ENCODE data around the gene MPP4.

The MPP4 gene, protein sequence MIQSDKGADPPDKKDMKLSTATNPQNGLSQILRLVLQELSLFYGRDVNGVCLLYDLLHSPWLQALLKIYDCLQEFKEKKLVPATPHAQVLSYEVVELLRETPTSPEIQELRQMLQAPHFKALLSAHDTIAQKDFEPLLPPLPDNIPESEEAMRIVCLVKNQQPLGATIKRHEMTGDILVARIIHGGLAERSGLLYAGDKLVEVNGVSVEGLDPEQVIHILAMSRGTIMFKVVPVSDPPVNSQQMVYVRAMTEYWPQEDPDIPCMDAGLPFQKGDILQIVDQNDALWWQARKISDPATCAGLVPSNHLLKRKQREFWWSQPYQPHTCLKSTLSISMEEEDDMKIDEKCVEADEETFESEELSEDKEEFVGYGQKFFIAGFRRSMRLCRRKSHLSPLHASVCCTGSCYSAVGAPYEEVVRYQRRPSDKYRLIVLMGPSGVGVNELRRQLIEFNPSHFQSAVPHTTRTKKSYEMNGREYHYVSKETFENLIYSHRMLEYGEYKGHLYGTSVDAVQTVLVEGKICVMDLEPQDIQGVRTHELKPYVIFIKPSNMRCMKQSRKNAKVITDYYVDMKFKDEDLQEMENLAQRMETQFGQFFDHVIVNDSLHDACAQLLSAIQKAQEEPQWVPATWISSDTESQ

DNA sequence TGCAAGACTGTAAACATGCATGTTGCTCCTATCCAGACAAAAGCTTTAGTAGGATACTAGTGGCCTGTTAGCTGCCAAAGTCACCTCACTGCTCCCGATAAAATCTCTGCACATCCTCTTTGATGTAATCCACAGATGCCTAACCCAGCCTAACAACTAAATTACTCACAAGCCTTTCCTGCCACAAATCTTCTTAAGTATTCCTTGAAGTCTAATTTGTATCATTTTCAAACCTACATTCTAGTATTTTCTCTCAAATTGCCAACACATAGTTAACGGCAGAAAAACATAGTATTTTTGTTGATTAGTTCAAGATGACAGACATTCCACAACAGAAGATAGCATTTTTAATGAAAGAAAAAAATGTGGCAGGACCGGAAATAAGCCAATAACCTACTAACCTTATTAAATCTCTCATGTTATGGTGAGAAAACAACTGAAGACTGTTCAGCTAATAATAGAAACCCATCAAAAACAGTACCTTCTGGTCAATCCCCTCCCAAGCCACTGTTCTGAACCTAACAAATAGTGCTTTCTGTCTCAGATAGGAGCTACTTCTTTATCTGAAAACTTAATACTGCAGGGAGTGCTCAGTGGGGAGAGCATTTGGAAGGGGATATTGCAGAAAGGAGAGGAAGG is at the start of gene MPP4:
MPP4 (minus strand) TSS at position 57 of the 639 bp plus-strand sequence. CDS start 4,690 bp downstream, outside the sequence.
- no peaks in the 10 kb centered on the region for H3K9me3 ChIP-seq (ENCODE audit: insufficient read depth, low read length)
- no peaks in the 10 kb centered on the region for H3K36me3 ChIP-seq (ENCODE audit: low read length)
- H3K9ac ChIP-seq (ENCODE audit: low read length), result no peak within 1 kb of the TSS
- H3K9me2 ChIP-seq (replicated peaks; ENCODE audit: insufficient read depth, low read length), result no peaks in the 10 kb centered on the region
- H3K27ac ChIP-seq (ENCODE audit: low read depth, low read length), result no peak within 1 kb of the TSS
- H3K79me2 ChIP-seq (ENCODE audit: insufficient read depth, low read length), result no peaks in the 10 kb centered on the region
- H3K4me2 ChIP-seq (ENCODE audit: low read depth, low read length, poor library complexity, severe bottlenecking), result no peak within 1 kb of the TSS
- no peaks in the 10 kb centered on the region for H3F3A ChIP-seq (ENCODE audit: insufficient read depth)
- TF ChIP-seq EZH2phosphoT487 (conservative IDR thresholded peaks at IDR 0.05; ENCODE audit: low read length), result no peak
- TF ChIP-seq, protein P1, sequence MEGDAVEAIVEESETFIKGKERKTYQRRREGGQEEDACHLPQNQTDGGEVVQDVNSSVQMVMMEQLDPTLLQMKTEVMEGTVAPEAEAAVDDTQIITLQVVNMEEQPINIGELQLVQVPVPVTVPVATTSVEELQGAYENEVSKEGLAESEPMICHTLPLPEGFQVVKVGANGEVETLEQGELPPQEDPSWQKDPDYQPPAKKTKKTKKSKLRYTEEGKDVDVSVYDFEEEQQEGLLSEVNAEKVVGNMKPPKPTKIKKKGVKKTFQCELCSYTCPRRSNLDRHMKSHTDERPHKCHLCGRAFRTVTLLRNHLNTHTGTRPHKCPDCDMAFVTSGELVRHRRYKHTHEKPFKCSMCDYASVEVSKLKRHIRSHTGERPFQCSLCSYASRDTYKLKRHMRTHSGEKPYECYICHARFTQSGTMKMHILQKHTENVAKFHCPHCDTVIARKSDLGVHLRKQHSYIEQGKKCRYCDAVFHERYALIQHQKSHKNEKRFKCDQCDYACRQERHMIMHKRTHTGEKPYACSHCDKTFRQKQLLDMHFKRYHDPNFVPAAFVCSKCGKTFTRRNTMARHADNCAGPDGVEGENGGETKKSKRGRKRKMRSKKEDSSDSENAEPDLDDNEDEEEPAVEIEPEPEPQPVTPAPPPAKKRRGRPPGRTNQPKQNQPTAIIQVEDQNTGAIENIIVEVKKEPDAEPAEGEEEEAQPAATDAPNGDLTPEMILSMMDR (IDR thresholded peaks at IDR 0.05; ENCODE audit: insufficient read depth, low read length, poor library complexity, severe bottlenecking), result no peak
- H4K20me1 ChIP-seq (ENCODE audit: low read depth, low read length), result no peaks in the 10 kb centered on the region
- no peak within 1 kb of the TSS for H2AFZ ChIP-seq (ENCODE audit: low read depth, low read length, severe bottlenecking)
- H3K27me3 ChIP-seq (ENCODE audit: low read length), result no peaks in the 10 kb centered on the region
- H3K4me3 ChIP-seq (ENCODE audit: insufficient read depth, low read length, poor library complexity, severe bottlenecking), result no peak within 1 kb of the TSS

DNA sequence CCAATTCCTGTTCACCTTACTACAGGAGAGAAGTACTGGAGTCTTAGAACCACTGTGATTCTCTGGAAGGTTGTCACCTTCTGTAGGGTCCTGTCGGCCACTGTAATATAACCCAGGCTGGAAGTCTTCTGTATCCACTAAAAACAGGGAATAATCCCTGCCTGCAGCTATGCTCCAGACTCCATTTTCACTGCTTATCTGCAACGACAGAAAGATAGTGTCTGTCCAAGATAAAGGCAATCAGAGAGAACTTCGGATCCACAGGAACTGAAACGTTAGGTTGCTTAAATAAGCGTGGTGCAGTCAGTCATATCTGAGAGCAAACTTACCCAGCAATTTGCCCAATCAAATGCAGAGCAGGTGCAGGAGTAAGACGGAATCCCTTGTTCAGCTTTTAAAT is 48.1 kb upstream of the MPP4 start:
- H3K79me2 ChIP-seq (ENCODE audit: insufficient read depth, low read length), result no peaks in the 10 kb centered on the region
- H3K9ac ChIP-seq (ENCODE audit: low read length), result no peak overlapping the region
- TF ChIP-seq, protein P1 (IDR thresholded peaks at IDR 0.05; ENCODE audit: insufficient read depth, low read length, poor library complexity, severe bottlenecking), result no peak
- H3K4me2 ChIP-seq (ENCODE audit: low read depth, low read length, poor library complexity, severe bottlenecking), result no peak overlapping the region
- no peaks in the 10 kb centered on the region for H3K36me3 ChIP-seq (ENCODE audit: low read length)
- no peak overlapping the region for H3K27ac ChIP-seq (ENCODE audit: low read depth, low read length)
- no peaks in the 10 kb centered on the region for H3K27me3 ChIP-seq (ENCODE audit: low read length)
- no peaks in the 10 kb centered on the region for H4K20me1 ChIP-seq (ENCODE audit: low read depth, low read length)
- H2AFZ ChIP-seq (ENCODE audit: low read depth, low read length, severe bottlenecking), result no peak overlapping the region
- H3K4me3 ChIP-seq (ENCODE audit: insufficient read depth, low read length, poor library complexity, severe bottlenecking), result no peak overlapping the region
- H3K9me2 ChIP-seq (replicated peaks; ENCODE audit: insufficient read depth, low read length), result no peaks in the 10 kb centered on the region
- H3K9me3 ChIP-seq (ENCODE audit: insufficient read depth, low read length), result no peaks in the 10 kb centered on the region
- H3F3A ChIP-seq (ENCODE audit: insufficient read depth), result no peaks in the 10 kb centered on the region

DNA sequence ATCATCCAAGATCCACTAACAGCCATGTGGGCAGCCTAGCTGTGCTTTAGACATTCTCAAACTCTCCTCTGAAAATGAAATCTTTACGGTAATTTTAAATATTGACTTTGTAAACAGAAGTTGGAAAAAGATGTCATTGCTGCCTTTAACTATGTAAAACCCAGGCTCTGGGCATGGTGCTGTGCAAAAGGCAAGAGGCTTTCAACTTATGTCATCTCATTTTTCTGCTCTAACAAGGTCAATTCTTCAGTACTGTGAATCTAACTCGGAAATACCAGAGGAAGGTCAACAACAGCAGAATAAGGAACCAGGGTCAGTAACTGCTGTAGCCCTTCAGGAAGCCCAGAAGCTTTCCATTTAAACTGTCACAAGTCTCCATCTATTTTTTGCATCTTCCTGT is 37.0 kb upstream of the MPP4 start:
- no peak for TF ChIP-seq EZH2phosphoT487 (conservative IDR thresholded peaks at IDR 0.05; ENCODE audit: low read length)
- TF ChIP-seq, protein P1 (IDR thresholded peaks at IDR 0.05; ENCODE audit: insufficient read depth, low read length, poor library complexity, severe bottlenecking), result no peak

More for the DNA sequence above, 37.0 kb upstream of the MPP4 start:
- no peak overlapping the region for H3K27ac ChIP-seq (ENCODE audit: low read depth, low read length)
- H3K9me3 ChIP-seq (ENCODE audit: insufficient read depth, low read length), result no peaks in the 10 kb centered on the region
- H3K9me2 ChIP-seq (replicated peaks; ENCODE audit: insufficient read depth, low read length), result no peaks in the 10 kb centered on the region
- H3F3A ChIP-seq (ENCODE audit: insufficient read depth), result no peaks in the 10 kb centered on the region
- H3K27me3 ChIP-seq (ENCODE audit: low read length), result no peaks in the 10 kb centered on the region
- H4K20me1 ChIP-seq (ENCODE audit: low read depth, low read length), result no peaks in the 10 kb centered on the region
- no peak overlapping the region for H3K9ac ChIP-seq (ENCODE audit: low read length)
- no peak overlapping the region for H3K4me2 ChIP-seq (ENCODE audit: low read depth, low read length, poor library complexity, severe bottlenecking)
- H3K4me3 ChIP-seq (ENCODE audit: insufficient read depth, low read length, poor library complexity, severe bottlenecking), result no peak overlapping the region
- H3K36me3 ChIP-seq (ENCODE audit: low read length), result no peaks in the 10 kb centered on the region
- H2AFZ ChIP-seq (ENCODE audit: low read depth, low read length, severe bottlenecking), result no peak overlapping the region
- H3K79me2 ChIP-seq (ENCODE audit: insufficient read depth, low read length), result no peaks in the 10 kb centered on the region
